Activated naive CD8-positive, alpha-beta T cell treated with anti-CD3 and anti-CD28 coated beads, Interleukin-2, amount 10 ng/mL, durations not matched to agents 7 days and 5 days (primary cell): ENCODE measurements around the gene RIPK4. TPM values are rescaled to one million over a fixed set of nuclear protein-coding genes. Genes with fewer than 3 reads are reported as not detected.
A peak's percentile ranks its signal among the peaks of the same experiment; 100 is the strongest.

Source experiments
- ATAC-seq: fragments of 150-1000 bp; cut with Tn5 transposase; one replicate; pipeline ENCODE4 v1.10.0; 2021; ENCODE audit warnings: low read depth, moderate library complexity
- POLR2A ChIA-PET: fragments of 350-600 bp; sonication (Branson Sonifier 250); formaldehyde crosslinking; loops from one replicate; lab custom pipeline; 2021; ENCODE audit warnings: antibody characterized with exemption; lab: Charles Lee
- DNase-seq: peaks from one replicate; pipeline ENCODE4 v3.0.0; 2021
- H3K27ac Mint-ChIP-seq: one replicate; pipeline ENCODE4 v1.8.0; 2022; ENCODE audit warnings: mild to moderate bottlenecking, mixed read lengths
- H3K27me3 Mint-ChIP-seq: one replicate; pipeline ENCODE4 v1.8.0; 2022; ENCODE audit warnings: mild to moderate bottlenecking, moderate library complexity, mixed read lengths
- H3K36me3 Mint-ChIP-seq: one replicate; pipeline ENCODE4 v1.8.0; 2021; ENCODE audit warnings: mild to moderate bottlenecking, mixed read lengths
- H3K4me1 Mint-ChIP-seq: one replicate; pipeline ENCODE4 v1.8.0; 2021; ENCODE audit warnings: mixed read lengths
- H3K4me3 Mint-ChIP-seq: one replicate; pipeline ENCODE4 v1.8.0; 2022; ENCODE audit warnings: mild to moderate bottlenecking, moderate library complexity, mixed read lengths
- H3K9me3 Mint-ChIP-seq: one replicate; pipeline ENCODE4 v1.8.0; 2021; ENCODE audit warnings: mixed read lengths
- total RNA-seq, 2 experiments: library from RNA; stranded (reverse); gene quantifications; one replicate each; pipeline ENCODE4 v1.2.3, GENCODE V29; 2021

Gene RIPK4
- total RNA-seq, 2 experiments from 2014 or later: 0.19 to 0.20 TPM

- Mint-ChIP-seq H3K4me3 (no peak overlapping the region), H3K36me3 (no peaks in the 10 kb centered on the region), H3K27ac (no peak overlapping the region), H3K9me3 (no peaks in the 10 kb centered on the region), H3K4me1 (peaks cover 20% of the 10 kb centered on the region), H3K27me3 (peaks cover 59% of the 10 kb centered on the region)
- DNase-seq: no peak
- no peak for ATAC-seq
- POLR2A ChIA-PET: no interaction called here
Observed at GRCh38 chr21:41770901-41771624, 4.2 kb upstream of the RIPK4 start.

DNA sequence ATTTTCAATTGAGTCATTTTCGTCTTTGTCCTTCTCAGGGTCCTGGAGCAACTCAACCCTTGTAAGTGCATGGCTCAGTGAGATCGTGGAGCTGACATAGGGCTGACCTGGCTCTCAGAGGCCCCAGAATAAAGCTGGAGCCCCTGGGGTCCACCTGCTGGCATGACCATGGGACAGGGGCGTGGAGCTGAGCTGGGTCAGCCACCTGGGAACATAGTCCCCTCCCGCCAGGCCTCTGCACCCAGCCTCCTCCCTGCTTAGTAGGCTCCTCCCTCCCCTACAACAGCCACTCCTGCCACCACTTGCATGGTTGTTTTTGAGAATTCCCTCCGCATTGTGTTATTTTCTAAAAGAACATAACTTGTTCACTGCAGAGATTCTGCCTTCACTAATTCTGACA is 3.1 kb upstream of the RIPK4 start:
- H3K27me3 Mint-ChIP-seq: peaks cover 58% of the 10 kb centered on the region
- H3K36me3 Mint-ChIP-seq: no peaks in the 10 kb centered on the region
- DNase-seq (no peak), ATAC-seq (no peak)
- H3K4me3 Mint-ChIP-seq: no peak overlapping the region
- no peak overlapping the region for H3K27ac Mint-ChIP-seq
- no peaks in the 10 kb centered on the region for H3K9me3 Mint-ChIP-seq
- H3K4me1 Mint-ChIP-seq: peaks cover 28% of the 10 kb centered on the region
- POLR2A ChIA-PET: no interaction called here

DNA sequence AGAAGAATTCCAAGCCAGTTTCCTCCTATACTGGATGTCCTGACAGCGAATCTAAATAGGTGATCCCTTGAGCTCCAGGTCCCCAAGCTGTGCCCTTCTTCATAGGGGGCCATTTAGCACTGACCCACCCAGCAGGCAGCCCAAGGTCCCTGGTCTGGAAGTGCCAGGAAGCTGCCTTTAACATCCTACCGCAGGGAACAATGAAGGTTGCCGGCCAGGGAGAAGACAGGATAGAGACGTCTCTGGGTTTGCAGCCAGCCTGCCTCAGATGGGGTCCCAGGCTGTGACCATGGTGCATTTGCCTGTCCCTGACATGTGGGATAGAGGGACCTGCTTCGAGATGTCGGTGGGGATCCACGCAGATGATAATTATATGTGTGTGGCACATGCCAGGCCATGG is 2.7 kb upstream of the RIPK4 start:
- peaks cover 58% of the 10 kb centered on the region for H3K27me3 Mint-ChIP-seq
- H3K4me3 Mint-ChIP-seq: no peak overlapping the region
- POLR2A ChIA-PET: no interaction called here
- H3K36me3 Mint-ChIP-seq: no peaks in the 10 kb centered on the region
- H3K27ac Mint-ChIP-seq: no peak overlapping the region
- H3K4me1 Mint-ChIP-seq: peaks cover 28% of the 10 kb centered on the region
- no peaks in the 10 kb centered on the region for H3K9me3 Mint-ChIP-seq
- no peak for DNase-seq
- no peak for ATAC-seq

DNA sequence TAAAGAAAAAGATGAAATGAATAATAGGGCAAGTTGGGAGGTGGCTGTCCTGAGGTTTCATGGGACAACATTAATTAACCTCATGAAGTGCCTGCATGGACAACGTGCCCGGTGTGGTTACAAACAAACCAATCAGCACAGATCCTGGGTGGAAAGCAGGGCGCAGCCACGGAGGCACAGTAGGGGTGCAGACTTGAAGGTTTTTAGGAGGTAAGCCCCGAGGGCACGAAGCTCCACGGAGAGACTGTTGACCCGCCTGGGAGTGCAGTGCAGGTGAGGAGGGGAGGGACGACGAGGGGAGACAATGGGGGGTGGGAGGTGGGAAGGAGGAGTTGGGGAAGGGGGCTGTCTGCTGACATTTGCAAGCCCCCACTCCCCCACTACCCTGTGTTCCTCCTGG is 2.3 kb upstream of the RIPK4 start:
- POLR2A ChIA-PET: no interaction called here
- Mint-ChIP-seq H3K27ac (no peak overlapping the region), H3K4me3 (peak overlapping the region; percentile 81), H3K9me3 (no peaks in the 10 kb centered on the region), H3K36me3 (no peaks in the 10 kb centered on the region), H3K4me1 (peaks cover 28% of the 10 kb centered on the region), H3K27me3 (peaks cover 57% of the 10 kb centered on the region)
- DNase-seq (no peak), ATAC-seq (no peak)

DNA sequence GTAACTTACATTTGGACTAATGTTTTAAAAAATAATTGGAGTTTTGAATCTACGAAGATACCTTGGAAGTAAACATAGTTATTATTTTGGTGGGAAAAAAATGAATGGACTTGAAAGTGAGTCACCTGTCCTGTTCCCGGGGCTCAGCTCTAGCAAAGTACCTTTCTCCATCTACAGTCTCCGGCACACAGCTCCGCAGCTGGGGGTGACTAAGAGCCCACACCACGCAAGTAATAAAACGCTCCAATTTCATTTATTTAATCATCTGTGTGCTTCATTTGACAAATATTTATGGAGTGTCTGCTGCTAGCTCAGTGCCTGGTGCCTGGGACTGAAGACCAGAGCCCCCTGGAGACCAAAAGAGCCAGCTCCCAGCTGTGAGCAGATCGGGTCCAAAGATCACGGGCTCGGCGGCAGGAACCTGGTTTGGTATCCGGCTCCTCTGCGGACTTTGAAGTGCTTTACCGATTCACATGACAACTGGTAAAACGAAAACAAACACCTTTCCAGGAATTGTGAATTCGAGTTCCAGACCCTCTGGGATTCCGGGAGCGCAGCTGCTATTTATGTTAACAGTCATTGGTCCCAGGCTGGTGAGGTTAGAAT is 1.7 kb upstream of the RIPK4 start:
- POLR2A ChIA-PET: interaction anchor here (1.1 kb wide), 1 partner anchor 294 kb away, joined by 3 read pairs; no protein-coding TSS in a partner anchor
- Mint-ChIP-seq H3K9me3 (no peaks in the 10 kb centered on the region), H3K36me3 (no peaks in the 10 kb centered on the region), H3K4me3 (peak overlapping the region; percentile 81), H3K27me3 (peaks cover 54% of the 10 kb centered on the region), H3K4me1 (peaks cover 28% of the 10 kb centered on the region), H3K27ac (no peak overlapping the region)
- DNase-seq: peak; percentile 49
- ATAC-seq: peak; percentile 40

DNA sequence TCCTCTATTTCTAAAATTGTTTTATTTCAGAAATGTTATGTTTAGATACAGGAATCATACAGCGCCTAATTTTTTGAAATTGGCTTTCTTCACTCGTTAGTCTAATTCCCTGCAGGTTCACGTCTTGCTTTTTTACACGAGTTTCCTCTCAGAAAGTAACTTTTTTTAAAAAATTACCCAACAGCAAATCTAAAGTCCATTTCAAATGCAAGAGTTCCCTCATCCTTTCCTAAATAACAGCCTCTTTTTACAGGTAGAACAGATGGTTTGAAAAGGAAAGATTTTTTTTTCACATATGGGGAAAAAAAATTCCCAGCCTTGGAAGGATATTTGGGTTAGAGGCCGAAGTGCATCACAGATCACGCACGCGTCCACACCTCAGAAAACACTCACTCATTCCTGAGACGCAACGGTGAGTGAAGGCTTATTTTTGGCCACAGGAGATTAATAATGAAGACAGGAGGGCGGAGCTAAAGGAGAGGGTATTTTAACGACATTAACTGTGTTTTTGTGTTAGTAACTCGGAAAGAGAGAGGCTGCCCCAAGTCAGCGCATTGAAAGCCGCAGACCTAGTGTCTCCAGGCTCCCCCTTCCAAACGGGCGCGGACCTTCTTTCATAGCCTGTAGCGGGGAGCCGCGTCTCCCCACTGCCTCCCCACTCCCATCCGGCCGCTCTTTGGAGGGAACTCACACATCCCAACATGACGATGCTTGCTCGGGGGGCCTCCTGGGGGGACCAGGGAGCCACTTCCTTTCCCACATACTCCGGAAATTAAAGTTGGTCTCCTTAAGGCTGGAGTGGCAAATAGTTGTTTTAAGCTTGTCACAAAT is 969 bp upstream of the RIPK4 start:
- peak overlapping the region; percentile 81 for H3K4me3 Mint-ChIP-seq
- H3K27me3 Mint-ChIP-seq: peaks cover 55% of the 10 kb centered on the region
- no peaks in the 10 kb centered on the region for H3K36me3 Mint-ChIP-seq
- peak; percentile 27 for ATAC-seq
- no peak overlapping the region for H3K27ac Mint-ChIP-seq
- peaks cover 28% of the 10 kb centered on the region for H3K4me1 Mint-ChIP-seq
- H3K9me3 Mint-ChIP-seq: no peaks in the 10 kb centered on the region
- no peak for DNase-seq
- POLR2A ChIA-PET: interaction anchor here (1.1 kb wide), 1 partner anchor 295 kb away, joined by 3 read pairs; no protein-coding TSS in a partner anchor

DNA sequence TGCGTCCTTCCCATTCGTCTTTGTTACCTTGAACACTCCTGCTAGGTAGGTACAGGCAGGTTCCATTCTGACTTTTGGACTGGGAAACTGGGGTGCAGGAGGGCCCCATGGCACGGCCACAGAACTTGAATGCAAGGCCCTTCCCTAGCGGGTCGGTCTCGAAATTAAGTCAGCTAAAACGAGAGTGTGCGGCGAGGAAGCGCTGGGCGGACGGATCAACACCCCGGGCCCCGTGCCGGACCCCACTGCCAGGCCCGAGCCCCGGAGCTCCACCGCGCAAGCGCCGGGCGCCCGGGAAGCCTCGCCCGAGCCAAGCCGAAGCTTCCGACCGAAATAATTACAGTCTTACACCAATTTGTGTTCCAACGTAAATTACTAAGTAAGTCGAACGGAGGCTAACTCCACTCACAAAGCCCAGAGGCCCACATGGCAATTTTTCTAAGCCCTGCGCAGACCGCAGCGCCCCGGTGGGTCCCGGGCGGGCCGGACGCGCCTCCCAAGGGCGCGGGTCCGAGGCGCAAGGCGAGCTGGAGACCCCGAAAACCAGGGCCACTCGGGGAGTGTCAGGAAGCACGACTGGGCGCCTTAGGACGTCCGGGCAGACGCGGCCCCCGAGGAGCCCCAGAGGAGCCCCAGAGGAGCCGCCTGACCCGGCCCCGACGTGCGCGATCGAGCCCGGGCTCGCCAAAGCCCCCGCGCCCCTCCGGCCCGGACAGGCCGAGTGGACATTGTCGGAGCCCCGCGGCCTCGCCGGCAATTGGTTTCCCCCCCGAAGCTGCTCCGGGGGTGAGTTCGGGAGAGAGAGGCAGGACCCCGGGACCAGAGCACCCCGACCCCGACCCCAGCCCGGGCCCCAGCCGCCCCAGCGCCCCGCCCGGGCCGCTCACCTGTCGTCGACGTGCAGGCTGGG is 624 bp downstream of the RIPK4 start:
- H3K27ac Mint-ChIP-seq: no peak overlapping the region
- peaks cover 65% of the 10 kb centered on the region for H3K27me3 Mint-ChIP-seq
- ATAC-seq (no peak), DNase-seq (no peak)
- H3K4me1 Mint-ChIP-seq: peaks cover 31% of the 10 kb centered on the region
- H3K4me3 Mint-ChIP-seq: no peak overlapping the region
- H3K9me3 Mint-ChIP-seq: no peaks in the 10 kb centered on the region
- POLR2A ChIA-PET: interaction anchor here (0.7 kb wide), 1 partner anchor 9 kb away, joined by 4 read pairs; no protein-coding TSS in a partner anchor
- H3K36me3 Mint-ChIP-seq: no peaks in the 10 kb centered on the region

DNA sequence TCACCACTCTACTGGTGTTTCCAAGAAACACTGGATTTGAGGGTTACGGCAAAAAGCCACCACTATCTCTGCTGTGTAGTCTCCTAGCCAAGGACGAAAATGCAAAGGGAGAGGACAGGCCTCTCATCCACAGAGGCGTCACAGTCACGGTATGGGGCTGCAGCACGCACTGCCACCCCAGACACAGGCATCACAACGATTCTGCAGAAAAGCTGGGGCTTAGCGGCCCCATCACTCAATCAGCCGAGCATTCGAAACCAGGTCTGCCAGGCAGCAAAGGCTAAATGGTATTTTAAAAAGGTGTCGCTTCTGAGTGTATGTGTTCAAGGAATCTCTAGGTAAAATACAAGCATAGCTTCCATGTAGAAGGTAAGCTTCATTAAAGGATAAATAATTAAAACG is 1.4 kb downstream of the RIPK4 start:
- no peak overlapping the region for H3K27ac Mint-ChIP-seq
- H3K9me3 Mint-ChIP-seq: no peaks in the 10 kb centered on the region

GRCh38 chr21:41764558-41765419 is 2.1 kb downstream of the RIPK4 start:
- peaks cover 32% of the 10 kb centered on the region for H3K4me1 Mint-ChIP-seq
- H3K9me3 Mint-ChIP-seq: no peaks in the 10 kb centered on the region
- no peak for DNase-seq
- H3K27me3 Mint-ChIP-seq: peaks cover 72% of the 10 kb centered on the region
- no peak overlapping the region for H3K4me3 Mint-ChIP-seq
- ATAC-seq: no peak
- no peaks in the 10 kb centered on the region for H3K36me3 Mint-ChIP-seq
- no peak overlapping the region for H3K27ac Mint-ChIP-seq
- POLR2A ChIA-PET: no interaction called here

More for the DNA sequence above, 1.4 kb downstream of the RIPK4 start:
- DNase-seq: no peak
- H3K4me1 Mint-ChIP-seq: peaks cover 32% of the 10 kb centered on the region
- peaks cover 73% of the 10 kb centered on the region for H3K27me3 Mint-ChIP-seq
- no peak overlapping the region for H3K4me3 Mint-ChIP-seq
- no peak for ATAC-seq
- POLR2A ChIA-PET: no interaction called here
- H3K36me3 Mint-ChIP-seq: no peaks in the 10 kb centered on the region

DNA sequence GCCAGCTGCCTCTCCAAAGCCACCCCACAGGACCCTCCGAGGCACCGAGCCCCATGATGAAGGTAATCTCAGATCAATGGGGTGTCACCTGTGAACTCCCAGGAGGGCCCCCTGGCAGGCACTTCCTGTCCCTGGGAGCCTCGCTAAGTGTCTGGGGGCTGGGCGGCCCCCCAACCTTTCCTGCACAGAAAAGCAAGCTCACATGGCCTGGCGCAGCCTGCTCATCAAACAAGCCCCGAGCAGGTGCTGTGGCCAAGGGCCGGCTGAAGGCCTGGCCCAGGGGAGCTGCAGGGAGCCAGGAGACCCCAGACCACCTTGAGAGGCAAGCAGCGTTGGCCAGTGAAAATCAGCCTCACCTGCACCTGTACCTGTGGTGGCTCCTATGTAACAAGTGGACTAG is 2.9 kb downstream of the RIPK4 start:
- no peak overlapping the region for H3K4me3 Mint-ChIP-seq
- H3K4me1 Mint-ChIP-seq: peaks cover 30% of the 10 kb centered on the region
- peaks cover 66% of the 10 kb centered on the region for H3K27me3 Mint-ChIP-seq
- ATAC-seq: no peak
- no peaks in the 10 kb centered on the region for H3K9me3 Mint-ChIP-seq
- no peak for DNase-seq
- H3K36me3 Mint-ChIP-seq: no peaks in the 10 kb centered on the region
- no peak overlapping the region for H3K27ac Mint-ChIP-seq
- POLR2A ChIA-PET: no interaction called here

DNA sequence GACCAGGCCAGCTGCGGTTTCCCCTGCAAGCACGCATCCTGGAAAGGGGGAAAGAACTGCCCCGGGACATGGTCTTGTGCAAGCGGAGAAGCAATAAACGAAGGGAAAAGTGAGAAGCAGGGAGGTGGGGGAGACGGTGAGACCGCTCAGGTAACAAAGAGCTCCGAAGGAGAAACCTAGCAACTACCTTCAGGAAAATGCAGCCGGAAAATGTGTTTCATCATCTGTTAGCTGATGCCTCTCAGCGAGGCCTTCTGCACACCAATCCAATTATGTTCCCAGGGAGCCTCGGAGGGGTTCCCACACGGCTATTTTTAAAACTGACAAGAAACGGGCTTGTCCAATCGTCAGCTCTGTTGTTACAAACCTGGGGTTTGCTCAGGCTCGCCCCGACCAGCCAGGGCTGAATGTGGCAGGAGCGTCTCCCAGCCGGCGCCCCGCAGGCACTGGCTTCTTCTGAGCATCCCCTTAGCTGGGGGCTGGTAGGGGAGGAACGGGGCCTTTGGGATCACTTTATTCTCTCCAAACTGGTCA is 3.4 kb downstream of the RIPK4 start:
- Mint-ChIP-seq H3K27ac (no peak overlapping the region), H3K36me3 (no peaks in the 10 kb centered on the region), H3K4me3 (no peak overlapping the region), H3K9me3 (no peaks in the 10 kb centered on the region), H3K27me3 (peaks cover 64% of the 10 kb centered on the region), H3K4me1 (peaks cover 26% of the 10 kb centered on the region)
- ATAC-seq (no peak), DNase-seq (no peak)
- POLR2A ChIA-PET: no interaction called here

- DNase-seq: no peak
- H3K4me3 Mint-ChIP-seq: no peak overlapping the region
- peaks cover 60% of the 10 kb centered on the region for H3K27me3 Mint-ChIP-seq
- POLR2A ChIA-PET: no interaction called here
- no peaks in the 10 kb centered on the region for H3K36me3 Mint-ChIP-seq
- H3K4me1 Mint-ChIP-seq: peaks cover 20% of the 10 kb centered on the region
- H3K27ac Mint-ChIP-seq: no peak overlapping the region
- no peaks in the 10 kb centered on the region for H3K9me3 Mint-ChIP-seq
- ATAC-seq: no peak
Observed at GRCh38 chr21:41762753-41763152, 4.1 kb downstream of the RIPK4 start.
